Astrocyte (in vitro differentiated cells and primary cell): ENCODE data around the gene MRPS6.

Source experiments
- CTCF ChIP-seq: IDR thresholded peaks from 2 replicates; pipeline ENCODE4 v1.5.1; 2011; ENCODE audit warnings: low read depth, mild to moderate bottlenecking, inconsistent platforms, low read length, moderate library complexity; ENCODE audit not compliant: insufficient read depth
- EZH2 ChIP-seq: IDR thresholded peaks from 2 replicates; pipeline ENCODE4 v1.6.1; 2012; ENCODE audit warnings: mild to moderate bottlenecking, low read length, inconsistent platforms; ENCODE audit not compliant: insufficient read depth

DNA sequence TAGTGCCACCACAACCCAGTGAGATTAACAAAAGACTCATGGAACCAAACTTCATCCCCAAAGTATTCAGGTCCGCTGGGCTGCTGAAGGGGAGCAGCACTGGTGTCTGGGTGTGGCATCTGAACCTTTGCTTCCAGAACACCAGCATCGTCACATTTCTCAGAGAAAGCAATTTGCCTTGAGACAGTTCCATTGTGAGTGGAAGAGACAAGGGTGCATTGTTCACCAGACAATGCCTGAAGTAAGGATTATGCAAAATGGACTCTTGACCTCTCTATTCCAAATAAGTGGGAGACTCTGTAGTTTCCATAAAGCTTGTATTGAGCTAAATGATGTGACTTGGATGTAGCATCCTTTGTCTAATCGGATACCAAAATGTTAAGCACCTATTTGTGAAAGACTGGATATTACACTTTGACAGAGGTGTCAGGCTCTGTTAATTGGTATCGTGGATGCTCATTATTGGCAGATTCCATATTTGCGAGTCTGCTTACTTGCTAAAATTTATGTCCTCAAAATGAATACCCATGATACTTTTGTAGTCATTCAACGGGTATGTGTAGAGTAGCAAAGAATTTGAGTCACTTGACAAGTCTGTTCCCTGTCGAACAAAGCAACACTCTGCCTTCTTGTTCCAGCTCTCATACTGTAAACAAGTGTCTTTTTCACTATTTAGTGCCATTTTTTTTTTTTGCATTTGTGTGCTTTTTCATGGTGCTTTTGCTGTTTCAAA is 75.6 kb downstream of the MRPS6 start:
- TF ChIP-seq CTCF = no peak
- TF ChIP-seq EZH2 = no peak
